Fibroblast of lung (primary cell): ENCODE measurements around the gene KIAA1958.

Experiments
- EZH2 ChIP-seq: IDR thresholded peaks from 2 replicates; pipeline ENCODE4 v1.5.1; 2012; ENCODE audit warnings: low read length, control low read depth, mild to moderate bottlenecking; ENCODE audit errors: missing control alignments
- TF ChIP-seq, protein P1 (sequence below), 2 donors: IDR thresholded peaks in 1 of 2; conservative IDR thresholded peaks in 1 of 2; 1 replicate in 1 of 2; 2 replicates in 1 of 2; pipeline ENCODE4 v1.5.1; 2011 to 2012; ENCODE audit warnings: low read length in 2 of 2, control low read depth in 1 of 2, inconsistent platforms in 1 of 2, low read depth in 1 of 2, mild to moderate bottlenecking in 1 of 2

DNA sequence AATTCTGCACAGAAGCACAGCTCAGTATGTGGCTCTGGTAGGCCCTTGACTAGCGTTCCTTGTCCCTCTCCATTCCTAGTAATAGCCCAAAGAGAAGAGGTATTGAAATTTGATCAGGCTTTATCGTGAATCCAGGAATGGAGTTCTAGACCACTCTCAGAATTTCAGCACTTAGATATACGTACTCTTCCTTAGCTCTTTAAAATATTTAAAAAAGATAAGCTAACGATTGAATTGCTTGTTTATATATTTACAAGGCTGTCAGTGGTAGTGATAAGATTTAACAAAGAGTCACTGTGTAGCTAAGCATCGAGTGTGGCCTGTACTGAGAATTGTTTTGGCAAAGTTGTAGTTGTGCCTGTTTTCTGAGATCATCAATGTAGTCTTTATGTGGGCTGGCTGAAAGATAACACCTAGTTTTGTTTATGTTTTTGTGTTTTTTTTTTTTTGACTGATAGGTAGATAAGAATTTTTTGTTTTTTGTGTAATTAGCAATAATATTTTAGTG, 2.5 kb downstream of the KIAA1958 start:
- no peak for TF ChIP-seq EZH2
- TF ChIP-seq, protein P1, sequence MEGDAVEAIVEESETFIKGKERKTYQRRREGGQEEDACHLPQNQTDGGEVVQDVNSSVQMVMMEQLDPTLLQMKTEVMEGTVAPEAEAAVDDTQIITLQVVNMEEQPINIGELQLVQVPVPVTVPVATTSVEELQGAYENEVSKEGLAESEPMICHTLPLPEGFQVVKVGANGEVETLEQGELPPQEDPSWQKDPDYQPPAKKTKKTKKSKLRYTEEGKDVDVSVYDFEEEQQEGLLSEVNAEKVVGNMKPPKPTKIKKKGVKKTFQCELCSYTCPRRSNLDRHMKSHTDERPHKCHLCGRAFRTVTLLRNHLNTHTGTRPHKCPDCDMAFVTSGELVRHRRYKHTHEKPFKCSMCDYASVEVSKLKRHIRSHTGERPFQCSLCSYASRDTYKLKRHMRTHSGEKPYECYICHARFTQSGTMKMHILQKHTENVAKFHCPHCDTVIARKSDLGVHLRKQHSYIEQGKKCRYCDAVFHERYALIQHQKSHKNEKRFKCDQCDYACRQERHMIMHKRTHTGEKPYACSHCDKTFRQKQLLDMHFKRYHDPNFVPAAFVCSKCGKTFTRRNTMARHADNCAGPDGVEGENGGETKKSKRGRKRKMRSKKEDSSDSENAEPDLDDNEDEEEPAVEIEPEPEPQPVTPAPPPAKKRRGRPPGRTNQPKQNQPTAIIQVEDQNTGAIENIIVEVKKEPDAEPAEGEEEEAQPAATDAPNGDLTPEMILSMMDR (conservative IDR thresholded peaks at IDR 0.05 in 1 of 2, IDR thresholded peaks at IDR 0.05 in 1 of 2; ENCODE audit: low read depth in 1 of 2, low read length in 2 of 2): no peak
